D721Med (cell line): Measurements from ENCODE around the gene APOA4.

Experiments used
- DNase-seq: peaks from one replicate; pipeline ENCODE4 v3.0.0; 2011; ENCODE audit warnings: low spot score; ENCODE audit not compliant: insufficient read length
- FAIRE-seq: peaks from 2 replicates; lab custom pipeline; 2011; peaks lifted over from hg19 to GRCh38; lab: Jason Lieb, UNC
- TF ChIP-seq, protein P1 (sequence below): IDR thresholded peaks from 2 replicates; pipeline ENCODE4 v1.5.1; 2012; ENCODE audit warnings: mild to moderate bottlenecking, control low read depth; ENCODE audit not compliant: insufficient read depth; ENCODE audit errors: missing control alignments

APOA4 gene

DNA sequence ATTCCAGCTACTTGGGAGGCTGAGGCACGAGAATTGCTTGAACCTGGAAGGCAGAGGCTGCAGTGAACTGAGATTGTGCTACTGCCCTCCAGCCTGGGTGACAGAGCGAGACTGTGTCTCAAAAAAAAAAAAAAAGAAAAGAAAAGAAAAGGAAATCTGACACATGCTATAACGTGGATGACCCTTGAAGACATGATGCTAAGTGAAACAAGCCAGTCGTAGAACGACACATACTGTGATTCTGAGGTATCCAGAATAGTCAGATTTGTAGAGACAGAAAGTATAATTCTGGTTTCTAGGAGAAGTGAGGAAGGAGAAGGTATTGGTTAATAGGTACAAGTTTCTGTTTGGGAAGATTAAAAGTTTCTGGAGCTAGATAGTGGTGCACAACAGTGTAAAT, 24.7 kb downstream of the APOA4 start:
- DNase-seq = no peak
- FAIRE-seq = no peak
- TF ChIP-seq, protein P1, sequence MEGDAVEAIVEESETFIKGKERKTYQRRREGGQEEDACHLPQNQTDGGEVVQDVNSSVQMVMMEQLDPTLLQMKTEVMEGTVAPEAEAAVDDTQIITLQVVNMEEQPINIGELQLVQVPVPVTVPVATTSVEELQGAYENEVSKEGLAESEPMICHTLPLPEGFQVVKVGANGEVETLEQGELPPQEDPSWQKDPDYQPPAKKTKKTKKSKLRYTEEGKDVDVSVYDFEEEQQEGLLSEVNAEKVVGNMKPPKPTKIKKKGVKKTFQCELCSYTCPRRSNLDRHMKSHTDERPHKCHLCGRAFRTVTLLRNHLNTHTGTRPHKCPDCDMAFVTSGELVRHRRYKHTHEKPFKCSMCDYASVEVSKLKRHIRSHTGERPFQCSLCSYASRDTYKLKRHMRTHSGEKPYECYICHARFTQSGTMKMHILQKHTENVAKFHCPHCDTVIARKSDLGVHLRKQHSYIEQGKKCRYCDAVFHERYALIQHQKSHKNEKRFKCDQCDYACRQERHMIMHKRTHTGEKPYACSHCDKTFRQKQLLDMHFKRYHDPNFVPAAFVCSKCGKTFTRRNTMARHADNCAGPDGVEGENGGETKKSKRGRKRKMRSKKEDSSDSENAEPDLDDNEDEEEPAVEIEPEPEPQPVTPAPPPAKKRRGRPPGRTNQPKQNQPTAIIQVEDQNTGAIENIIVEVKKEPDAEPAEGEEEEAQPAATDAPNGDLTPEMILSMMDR = no peak

DNA sequence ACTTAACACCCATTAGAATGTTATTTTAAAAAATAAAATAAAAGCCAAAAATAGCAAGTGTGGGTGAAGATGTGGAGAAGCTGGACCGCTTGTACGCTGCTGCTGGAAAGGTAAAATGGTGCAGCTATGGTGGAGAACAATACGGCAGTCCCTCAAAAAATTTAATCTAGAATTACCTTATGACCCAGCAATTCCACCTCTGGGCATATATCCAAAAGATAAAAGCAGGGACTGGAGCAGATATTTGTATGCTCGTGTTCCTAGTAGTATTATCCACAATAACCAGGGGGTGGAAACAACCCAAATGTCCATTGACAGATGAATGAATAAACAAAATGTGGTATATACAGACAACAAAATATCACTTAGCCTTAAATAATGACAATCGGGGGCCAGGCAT, 25.3 kb downstream of the APOA4 start:
- DNase-seq (no peak), FAIRE-seq (no peak)

DNA sequence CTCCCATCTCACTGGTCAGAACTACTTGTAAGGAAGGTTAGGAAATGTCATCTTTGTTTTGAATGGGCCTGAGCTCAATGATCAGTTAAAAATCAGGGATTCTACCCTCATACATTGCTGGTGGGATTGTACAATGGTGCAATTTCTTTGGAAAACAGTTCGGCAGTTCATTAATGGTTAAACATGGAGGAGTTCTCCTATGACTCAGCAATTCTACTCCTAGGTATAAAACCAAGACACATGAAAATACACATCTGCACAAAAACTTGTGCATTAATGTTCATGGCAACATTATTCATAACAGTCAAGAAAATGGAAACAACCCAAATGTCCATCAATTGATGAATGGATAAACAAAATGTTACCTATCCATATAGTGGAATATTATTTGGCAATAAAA, 26.6 kb downstream of the APOA4 start:
- TF ChIP-seq, protein P1 = no peak
- FAIRE-seq (no peak), DNase-seq (no peak)

More for the DNA sequence above, 25.3 kb downstream of the APOA4 start:
- TF ChIP-seq, protein P1 = no peak

- no peak for FAIRE-seq
- TF ChIP-seq, protein P1 = no peak
- no peak for DNase-seq
These were observed 28.3 kb downstream of the APOA4 start for GRCh38 chr11:116794851-116795250.

DNA sequence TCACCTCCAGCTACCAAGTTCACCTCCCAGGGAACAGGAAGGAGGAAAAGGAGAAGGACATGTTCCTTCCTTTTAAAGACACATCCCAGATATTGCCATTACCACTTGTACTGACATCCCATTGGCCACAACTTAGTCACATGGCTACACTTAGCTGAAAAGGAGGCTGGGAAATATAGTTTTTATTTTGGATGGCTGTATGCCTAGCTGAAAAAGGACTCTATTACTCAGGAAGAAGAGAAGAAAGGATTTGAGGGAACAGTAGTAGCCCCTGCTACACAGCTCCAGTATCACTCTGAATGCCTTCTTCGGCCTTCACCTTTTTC, 29.4 kb downstream of the APOA4 start:
- DNase-seq (no peak), FAIRE-seq (no peak)
- TF ChIP-seq, protein P1 = no peak

DNA sequence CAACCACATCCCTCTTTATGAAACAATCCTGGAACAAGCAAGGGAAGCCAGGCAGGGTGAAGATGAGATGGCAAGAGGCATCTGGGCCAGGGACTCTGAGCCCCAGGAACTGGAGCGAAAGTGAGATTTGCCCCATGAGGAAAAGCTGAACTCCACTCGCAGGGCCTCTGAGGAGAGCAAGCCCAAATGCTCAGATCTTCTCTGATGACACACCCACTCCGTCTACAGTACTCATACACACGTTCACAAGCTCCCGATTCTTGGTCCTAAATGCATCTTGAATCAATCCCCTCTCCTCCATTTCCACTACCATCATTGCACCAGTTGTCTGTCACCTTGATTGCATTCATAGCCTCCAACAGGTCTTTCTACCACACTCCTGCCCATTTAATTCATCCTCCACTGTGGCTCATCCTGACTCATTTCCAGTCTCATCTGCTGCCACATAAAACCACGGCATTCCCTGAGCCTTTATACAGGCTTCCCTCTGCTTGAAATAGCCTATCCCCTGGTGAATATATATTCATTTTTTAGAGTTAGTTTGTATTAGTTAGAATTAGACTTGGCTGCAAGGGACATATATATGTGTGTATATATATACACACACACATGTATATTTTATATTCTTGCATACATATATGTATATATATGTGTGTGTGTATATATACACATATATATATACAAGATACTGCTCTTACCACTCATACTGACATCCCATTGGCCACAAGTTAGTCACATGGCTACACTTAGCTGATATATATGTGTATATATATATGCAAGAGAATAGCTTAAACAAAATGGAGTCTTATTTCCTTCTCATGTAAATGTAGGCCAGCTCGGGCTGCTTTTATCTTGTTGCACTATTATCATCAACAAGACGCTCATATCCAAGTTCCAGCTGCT, 30.0 kb downstream of the APOA4 start:
- TF ChIP-seq, protein P1 = no peak
- FAIRE-seq (no peak), DNase-seq (no peak)
